GM23248 (cell line): ENCODE results near the gene FRY. TPM values are rescaled to one million over a fixed set of nuclear protein-coding genes. Genes with fewer than 3 reads are reported as not detected.

Experiments used
- DNase-seq: peaks from one replicate; pipeline ENCODE4 v3.0.0-alpha.2; 2015
- H2AFZ ChIP-seq: fragments of 200-600 bp; sonication (generic); 2 replicates; pipeline ENCODE4 v1.6.1; 2016; ENCODE audit warnings: antibody characterized with exemption
- H3F3A ChIP-seq: fragments of 200-600 bp; sonication (generic); 2 replicates; pipeline ENCODE4 v1.6.1; 2016; ENCODE audit warnings: mild to moderate bottlenecking, antibody characterized with exemption, mixed run types; ENCODE audit not compliant: insufficient read depth
- H3K27ac ChIP-seq: fragments of 200-600 bp; sonication (generic); 2 replicates; pipeline ENCODE4 v1.5.1; 2016; ENCODE audit warnings: mild to moderate bottlenecking
- H3K27me3 ChIP-seq: fragments of 200-600 bp; sonication (generic); replicated peaks from 2 replicates; pipeline ENCODE4 v1.6.1; 2016; ENCODE audit warnings: mild to moderate bottlenecking; ENCODE audit not compliant: insufficient read depth
- H3K36me3 ChIP-seq: fragments of 200-600 bp; sonication (generic); 2 replicates; pipeline ENCODE4 v1.6.1; 2016; ENCODE audit warnings: low read depth, mild to moderate bottlenecking
- H3K4me1 ChIP-seq: fragments of 200-600 bp; sonication (generic); 2 replicates; pipeline ENCODE4 v1.6.1; 2016; ENCODE audit warnings: mild to moderate bottlenecking; ENCODE audit not compliant: insufficient read depth
- H3K4me2 ChIP-seq: fragments of 200-600 bp; sonication (generic); one replicate; pipeline ENCODE4 v1.6.1; 2016; ENCODE audit warnings: mild to moderate bottlenecking; ENCODE audit not compliant: unreplicated experiment
- H3K4me3 ChIP-seq: fragments of 200-600 bp; sonication (generic); 2 replicates; pipeline ENCODE4 v1.5.1; 2016; ENCODE audit warnings: mild to moderate bottlenecking
- H3K79me2 ChIP-seq: fragments of 200-600 bp; sonication (generic); 2 replicates; pipeline ENCODE4 v1.6.1; 2016; ENCODE audit warnings: mild to moderate bottlenecking; ENCODE audit not compliant: insufficient read depth
- H3K9ac ChIP-seq: fragments of 200-600 bp; sonication (generic); 2 replicates; pipeline ENCODE4 v1.6.1; 2016; ENCODE audit warnings: mild to moderate bottlenecking
- H3K9me2 ChIP-seq: fragments of 200-600 bp; sonication (generic); 2 replicates; pipeline ENCODE4 v1.6.1; 2016; ENCODE audit warnings: mixed run types, mild to moderate bottlenecking, moderate library complexity; ENCODE audit not compliant: insufficient read depth
- H3K9me3 ChIP-seq: fragments of 200-600 bp; sonication (generic); one replicate; pipeline ENCODE4 v1.6.1; 2017; ENCODE audit warnings: low read depth
- H4K20me1 ChIP-seq: fragments of 200-600 bp; sonication (generic); 2 replicates; pipeline ENCODE4 v1.6.0; 2016; ENCODE audit not compliant: insufficient read depth
- EZH2 ChIP-seq: fragments of 200-600 bp; sonication (generic); IDR thresholded peaks from 2 replicates; pipeline ENCODE4 v1.6.1; 2018; ENCODE audit warnings: antibody characterized with exemption, mild to moderate bottlenecking; ENCODE audit not compliant: insufficient read depth, poor library complexity, severe bottlenecking
- EZH2phosphoT487 ChIP-seq: fragments of 200-600 bp; sonication (generic); IDR thresholded peaks from 2 replicates; pipeline ENCODE4 v1.6.1; 2018; ENCODE audit warnings: antibody characterized with exemption, moderate library complexity, mild to moderate bottlenecking, low read depth; ENCODE audit not compliant: insufficient read depth
- WGBS, 2 experiments: methylation state at CpG; one replicate each; pipeline ENCODE4 v1.1.6; 2015 to 2017; ENCODE audit warnings: low lambda C conversion rate in 2 of 2, low coverage in 1 of 2; ENCODE audit errors: missing lambda C conversion rate in 2 of 2; 5-methylcytosine and 5-hydroxymethylcytosine counted together
- in situ Hi-C: fragments of 300-500 bp; cut with MboI; formaldehyde crosslinking; loops from 2 replicates; pipeline ENCODE4 v1.15.0; 2020
- polyA plus RNA-seq: library from polyadenylated mRNA; unstranded; fragments of >200 nt; fragmentation: Nextera tagmentation; extraction: Ambion mirVana; gene quantifications from 2 replicates; pipeline ENCODE4 v1.2.1, GENCODE V29; 2016
- total RNA-seq: library from RNA; depleted of rRNA; stranded (reverse); fragments of >200 nt; shearing (Covaris generic); gene quantifications from 2 replicates; pipeline ENCODE4 v1.2.3, GENCODE V29; 2014

The FRY gene
- total and polyA plus RNA-seq, 2 experiments from 2014 or later: 2.2 to 4.3 TPM

DNA sequence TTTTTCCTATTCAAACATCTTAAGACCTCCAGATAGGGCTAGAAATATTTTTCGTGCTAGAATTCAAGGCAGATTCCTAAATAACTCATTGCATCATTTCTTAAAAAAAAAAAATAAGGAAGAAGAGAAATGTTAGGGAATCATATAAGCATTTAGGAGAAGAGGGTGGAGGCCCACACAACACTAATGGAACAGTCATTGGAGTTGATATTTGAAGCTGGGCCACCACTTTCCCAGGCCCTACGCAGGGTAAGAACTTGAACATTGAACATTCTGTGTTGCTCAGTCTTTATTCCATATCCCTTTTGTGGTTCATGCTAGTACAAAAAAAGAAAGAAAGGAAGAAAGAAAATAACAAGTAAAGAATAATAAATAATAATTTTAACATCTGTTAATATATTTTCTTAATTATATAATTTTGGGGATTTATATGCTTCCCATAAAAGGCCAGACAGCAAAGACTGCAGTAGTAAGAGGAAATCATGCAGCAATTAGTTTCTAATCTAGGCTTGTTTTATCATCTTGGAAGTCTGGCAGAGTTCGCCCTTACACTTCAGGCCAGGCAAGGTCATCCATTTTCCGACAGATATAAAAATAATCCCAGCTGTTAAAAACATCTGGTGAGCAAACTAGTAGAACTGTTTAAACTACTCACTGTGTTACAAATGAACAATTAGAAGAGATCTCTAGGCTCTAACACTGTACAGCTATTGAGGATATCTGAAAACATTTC is 127.7 kb downstream of the FRY start:
- no peaks in the 10 kb centered on the region for H4K20me1 ChIP-seq
- TF ChIP-seq EZH2phosphoT487: no peak
- no peak for TF ChIP-seq EZH2
- no peaks in the 10 kb centered on the region for H3K36me3 ChIP-seq
- H2AFZ ChIP-seq: no peak overlapping the region
- H3K4me3 ChIP-seq: no peak overlapping the region
- H3K27me3 ChIP-seq: no peaks in the 10 kb centered on the region
- H3K79me2 ChIP-seq: no peaks in the 10 kb centered on the region
- H3F3A ChIP-seq: no peaks in the 10 kb centered on the region
- no peaks in the 10 kb centered on the region for H3K9me3 ChIP-seq
- no peak overlapping the region for H3K9ac ChIP-seq
- H3K9me2 ChIP-seq: no peaks in the 10 kb centered on the region
- 64 to 70% methylated on average over 4 of the region's 4 CpGs for WGBS, 2 experiments
- no peaks in the 10 kb centered on the region for H3K4me1 ChIP-seq
- H3K27ac ChIP-seq: no peak overlapping the region
- in situ Hi-C loops: no loop called here
- no peak overlapping the region for H3K4me2 ChIP-seq
- no peak for DNase-seq

DNA sequence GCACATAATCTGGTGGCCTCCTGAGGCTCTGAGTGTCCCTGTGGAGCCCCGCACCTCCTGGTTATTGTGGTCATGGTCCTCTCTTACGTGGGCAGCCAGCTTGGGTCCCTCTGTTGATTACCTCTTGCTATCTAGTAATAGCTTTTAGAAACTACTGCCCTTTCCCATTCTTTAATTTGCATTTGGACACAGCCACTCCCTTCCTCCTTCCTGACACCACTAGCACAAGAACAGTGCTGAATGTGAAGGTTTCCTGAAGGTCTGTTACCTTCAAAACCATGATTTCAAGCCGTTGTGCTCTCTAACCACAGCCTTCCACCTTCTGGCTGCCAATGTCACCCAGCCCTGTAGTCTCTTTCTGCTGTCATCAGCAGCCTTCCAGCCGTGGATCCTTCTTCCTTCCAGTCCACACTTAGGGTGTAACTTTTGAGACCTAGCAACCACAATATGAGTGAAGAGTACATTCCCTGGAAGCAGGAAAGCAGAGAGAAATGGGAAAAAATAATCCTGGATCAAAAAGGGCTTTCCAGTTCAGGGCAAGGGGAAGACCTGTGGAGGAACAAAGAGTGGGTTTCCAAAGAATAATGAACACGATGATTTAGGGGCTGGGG is 130.9 kb downstream of the FRY start:
- no peak for DNase-seq
- H3K9ac ChIP-seq: no peak overlapping the region
- 0 out of 2 replicates have a peak, but pooled peaks cover 3% of the 10 kb centered on the region for H3K4me1 ChIP-seq
- H4K20me1 ChIP-seq: no peaks in the 10 kb centered on the region
- in situ Hi-C loops: no loop called here
- WGBS, 2 experiments: 84 to 86% methylated on average over 5 of the region's 5 CpGs
- no peaks in the 10 kb centered on the region for H3K79me2 ChIP-seq
- no peak overlapping the region for H3K4me3 ChIP-seq
- H3K27me3 ChIP-seq: no peaks in the 10 kb centered on the region
- no peaks in the 10 kb centered on the region for H3K36me3 ChIP-seq
- no peak overlapping the region for H2AFZ ChIP-seq
- TF ChIP-seq EZH2 (no peak), EZH2phosphoT487 (no peak)
- H3K9me3 ChIP-seq: no peaks in the 10 kb centered on the region
- H3K27ac ChIP-seq: no peak overlapping the region
- H3K4me2 ChIP-seq: no peak overlapping the region
- H3K9me2 ChIP-seq: no peaks in the 10 kb centered on the region
- H3F3A ChIP-seq: no peaks in the 10 kb centered on the region

DNA sequence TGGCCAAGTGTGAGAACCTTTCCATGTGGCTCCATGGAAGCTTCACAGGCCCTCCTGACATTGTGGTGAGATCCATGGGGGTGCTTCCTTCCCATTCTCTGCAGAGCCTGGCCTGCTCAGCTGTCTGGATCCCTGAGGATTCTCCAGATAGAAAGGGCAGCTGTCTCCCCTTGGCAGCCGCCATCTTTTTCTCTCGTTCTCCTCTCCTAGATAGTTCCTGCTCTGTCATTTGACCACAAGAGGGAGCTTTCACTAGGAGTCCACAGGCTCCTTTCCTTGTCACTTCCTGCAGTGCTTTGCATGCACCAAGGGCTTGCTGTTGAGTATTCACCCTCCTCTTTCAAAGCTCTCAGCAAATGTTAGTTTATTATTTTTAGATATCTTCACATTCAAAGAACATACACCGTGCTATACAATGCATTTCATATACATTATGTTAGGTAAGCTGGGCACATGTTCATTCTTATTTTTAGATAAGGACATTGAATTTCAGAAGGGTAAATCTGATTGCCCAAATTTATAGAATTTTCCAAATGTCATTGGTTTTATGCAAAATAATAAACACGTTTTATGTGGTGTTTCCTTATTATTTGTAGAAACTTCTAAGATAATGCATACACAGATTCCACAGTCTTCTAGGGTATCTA is 133.2 kb downstream of the FRY start:
- H3K9me3 ChIP-seq: no peaks in the 10 kb centered on the region
- WGBS, 2 experiments: 67 to 76% methylated on average over 4 of the region's 4 CpGs
- in situ Hi-C loops: no loop called here
- H3K9me2 ChIP-seq: no peaks in the 10 kb centered on the region
- H2AFZ ChIP-seq: peak overlapping the region; percentile 65
- H3K4me3 ChIP-seq: no peak overlapping the region
- no peaks in the 10 kb centered on the region for H3K27me3 ChIP-seq
- H3K9ac ChIP-seq: no peak overlapping the region
- TF ChIP-seq EZH2 (no peak), EZH2phosphoT487 (no peak)
- 0 out of 2 replicates have a peak, but pooled peaks cover 3% of the 10 kb centered on the region for H3K4me1 ChIP-seq
- no peaks in the 10 kb centered on the region for H3F3A ChIP-seq
- H3K27ac ChIP-seq: no peak overlapping the region
- no peaks in the 10 kb centered on the region for H3K36me3 ChIP-seq
- no peak overlapping the region for H3K4me2 ChIP-seq
- no peaks in the 10 kb centered on the region for H4K20me1 ChIP-seq
- peak; percentile 76 for DNase-seq
- no peaks in the 10 kb centered on the region for H3K79me2 ChIP-seq

DNA sequence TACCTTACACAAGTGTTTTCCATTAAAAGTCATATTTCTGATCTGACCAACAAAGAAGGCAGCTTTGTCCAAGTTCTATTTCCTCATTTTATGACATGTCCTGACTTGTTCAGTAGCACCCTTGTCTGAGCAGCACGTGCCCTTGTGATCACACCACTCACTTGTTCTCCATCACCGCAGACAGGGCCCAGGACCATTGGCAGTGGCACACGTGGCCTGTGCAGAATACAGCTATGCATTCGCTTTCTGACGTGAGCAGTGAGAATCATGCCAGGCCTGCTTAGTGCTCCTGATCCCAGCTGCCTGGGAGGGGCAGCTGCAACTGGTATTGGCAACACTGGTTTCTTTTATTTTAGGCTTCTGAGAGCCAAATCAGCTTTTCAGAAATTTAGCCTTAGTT is 134.2 kb downstream of the FRY start:
- H3K9me2 ChIP-seq: no peaks in the 10 kb centered on the region
- H3K27ac ChIP-seq: no peak overlapping the region
- no peaks in the 10 kb centered on the region for H3K79me2 ChIP-seq
- H3K9ac ChIP-seq: no peak overlapping the region
- no peaks in the 10 kb centered on the region for H3K36me3 ChIP-seq
- WGBS, 2 experiments: 50 to 70% methylated on average over 5 of the region's 5 CpGs
- in situ Hi-C loops: no loop called here
- no peaks in the 10 kb centered on the region for H3F3A ChIP-seq
- H3K27me3 ChIP-seq: no peaks in the 10 kb centered on the region
- H3K9me3 ChIP-seq: no peaks in the 10 kb centered on the region
- peak overlapping the region; percentile 32 for H2AFZ ChIP-seq
- H4K20me1 ChIP-seq: no peaks in the 10 kb centered on the region
- H3K4me2 ChIP-seq: no peak overlapping the region
- H3K4me3 ChIP-seq: no peak overlapping the region
- H3K4me1 ChIP-seq: 0 out of 2 replicates have a peak, but pooled peaks cover 3% of the 10 kb centered on the region
- DNase-seq: no peak
- TF ChIP-seq EZH2phosphoT487: no peak
- TF ChIP-seq EZH2: no peak
